ENCODE data around the gene IRF3.

- TF ChIP-seq CTCF (conservative IDR thresholded peaks at IDR 0.05) = no peak
- no peak for TF ChIP-seq EZH2 (IDR thresholded peaks at IDR 0.05; ENCODE audit: low read depth)
These were observed 23.8 kb downstream of the IRF3 start, which contains the start of gene SCAF1 for GRCh38 chr19:49641688-49642491.
